IMR-90 (cell line): Measurements from ENCODE around the gene HNRNPAB. TPM values are rescaled to one million over a fixed set of nuclear protein-coding genes. Genes with fewer than 3 reads are reported as not detected.

Source experiments
- ATAC-seq: fragments of 200-7000 bp; cut with Tn5 transposase; 2 replicates; pipeline ENCODE4 v1.9.1; 2020; ENCODE audit warnings: low read depth, mild to moderate bottlenecking, moderate library complexity
- BruUV-seq: library from RNA; stranded (reverse); fragments of 400-500 nt; replicated peaks from 2 replicates; lab custom pipeline; 2021; lab: Mats Ljungman, UMichigan
- CTCF ChIA-PET: fragments of 300-600 bp; formaldehyde crosslinking; extraction: SDS; loops from one replicate; lab custom pipeline; 2021; ENCODE audit warnings: antibody characterized with exemption; lab: Yijun Ruan, JAX
- POLR2A ChIA-PET: fragments of 300-600 bp; sonication (Branson Sonifier 250); formaldehyde crosslinking; loops from one replicate; lab custom pipeline; 2022; ENCODE audit warnings: antibody characterized with exemption; ENCODE audit not compliant: unreplicated experiment; lab: Charles Lee
- DNase-seq: peaks from one replicate; pipeline ENCODE4 v3.0.0; 2013
- H2AFZ ChIP-seq: replicated peaks from 2 replicates; pipeline ENCODE3; 2013; ENCODE audit warnings: low read length, mild to moderate bottlenecking; ENCODE audit not compliant: poor library complexity
- H2AK5ac ChIP-seq: 2 replicates; pipeline ENCODE4 v1.6.1; 2013; ENCODE audit warnings: low read depth, low read length, inconsistent platforms
- H2AK9ac ChIP-seq: replicated peaks from 2 replicates; pipeline ENCODE3; 2013; ENCODE audit warnings: mild to moderate bottlenecking, low read depth, low read length, moderate library complexity; ENCODE audit not compliant: poor library complexity
- H2BK120ac ChIP-seq: 2 replicates; pipeline ENCODE4 v1.6.1; 2013; ENCODE audit warnings: low read depth, low read length, inconsistent platforms
- H2BK15ac ChIP-seq: 3 replicates; pipeline ENCODE4 v1.6.1; 2013; ENCODE audit warnings: low read depth, low read length, inconsistent platforms
- H2BK20ac ChIP-seq: 2 replicates; pipeline ENCODE4 v1.6.1; 2013; ENCODE audit warnings: low read depth, mild to moderate bottlenecking, inconsistent platforms, low read length, moderate library complexity
- H2BK5ac ChIP-seq: 2 replicates; pipeline ENCODE4 v1.6.1; 2013; ENCODE audit warnings: mild to moderate bottlenecking, low read depth, low read length, inconsistent platforms; ENCODE audit not compliant: poor library complexity, severe bottlenecking
- H3K14ac ChIP-seq: replicated peaks from 2 replicates; pipeline ENCODE4 v1.6.1; 2013; ENCODE audit warnings: low read depth, low read length, inconsistent platforms
- H3K18ac ChIP-seq: 2 replicates; pipeline ENCODE4 v1.6.1; 2013; ENCODE audit warnings: low read depth, low read length, control low read depth
- H3K23ac ChIP-seq: 2 replicates; pipeline ENCODE4 v1.6.1; 2013; ENCODE audit warnings: low read depth, low read length, inconsistent platforms
- H3K27ac ChIP-seq: 2 replicates; pipeline ENCODE4 v1.5.1; 2013; ENCODE audit warnings: mild to moderate bottlenecking, control low read depth, low read length; ENCODE audit not compliant: insufficient read depth
- H3K27me3 ChIP-seq: 2 replicates; pipeline ENCODE4 v1.6.1; 2013; ENCODE audit warnings: low read length; ENCODE audit not compliant: control insufficient read depth, insufficient read depth
- H3K36me3 ChIP-seq: 2 replicates; pipeline ENCODE4 v1.6.1; 2013; ENCODE audit warnings: low read length, mixed read lengths; ENCODE audit not compliant: control insufficient read depth, insufficient read depth
- H3K4ac ChIP-seq: 2 replicates; pipeline ENCODE4 v1.6.1; 2013; ENCODE audit warnings: low read depth, low read length, inconsistent platforms
- H3K4me1 ChIP-seq: 2 replicates; pipeline ENCODE4 v1.6.1; 2013; ENCODE audit warnings: low read length, mixed read lengths; ENCODE audit not compliant: control insufficient read depth, insufficient read depth
- H3K4me2 ChIP-seq: 2 replicates; pipeline ENCODE4 v1.6.1; 2013; ENCODE audit warnings: low read depth, mild to moderate bottlenecking, control low read depth, low read length, moderate library complexity
- H3K4me3 ChIP-seq: 2 replicates; pipeline ENCODE4 v1.5.1; 2013; ENCODE audit warnings: low read depth, mild to moderate bottlenecking, control low read depth, low read length, moderate library complexity; ENCODE audit not compliant: insufficient read depth
- H3K56ac ChIP-seq: 2 replicates; pipeline ENCODE4 v1.6.1; 2013; ENCODE audit warnings: low read length, inconsistent platforms; ENCODE audit not compliant: insufficient read depth; ENCODE audit errors: extremely low read depth
- H3K79me1 ChIP-seq, 2 experiments: 2 replicates each; pipeline ENCODE4 v1.6.1; 2013; ENCODE audit warnings: low read length in 2 of 2, inconsistent platforms in 1 of 2, low read depth in 1 of 2
- H3K9ac ChIP-seq: 2 replicates; pipeline ENCODE4 v1.6.1; 2013; ENCODE audit warnings: low read depth, low read length, control low read depth
- H3K9me1 ChIP-seq: 2 replicates; pipeline ENCODE4 v1.6.1; 2013; ENCODE audit warnings: low read length, inconsistent platforms; ENCODE audit not compliant: insufficient read depth
- H3K9me3 ChIP-seq: 2 replicates; pipeline ENCODE4 v1.6.1; 2013; ENCODE audit warnings: low read length; ENCODE audit not compliant: control insufficient read depth, insufficient read depth
- H4K20me1 ChIP-seq: 2 replicates; pipeline ENCODE4 v1.6.1; 2013; ENCODE audit warnings: low read length, inconsistent platforms; ENCODE audit not compliant: insufficient read depth
- H4K5ac ChIP-seq: 2 replicates; pipeline ENCODE4 v1.6.1; 2013; ENCODE audit warnings: mild to moderate bottlenecking, low read depth, low read length, control low read depth
- H4K8ac ChIP-seq, 2 experiments: 2 replicates each; pipeline ENCODE4 v1.6.1; 2013; ENCODE audit warnings: low read depth in 2 of 2, low read length in 2 of 2, control low read depth in 1 of 2, inconsistent platforms in 1 of 2
- H4K91ac ChIP-seq: 2 replicates; pipeline ENCODE4 v1.6.1; 2013; ENCODE audit warnings: low read depth, low read length, inconsistent platforms; ENCODE audit not compliant: insufficient read depth
- BHLHE40 ChIP-seq: fragments of 150-350 bp; IDR thresholded peaks from 2 replicates; pipeline ENCODE4 v1.6.1; 2016; ENCODE audit warnings: mild to moderate bottlenecking, low read depth, low read length
- CEBPB ChIP-seq: IDR thresholded peaks from 2 replicates; pipeline ENCODE4 v1.6.1; 2012; ENCODE audit warnings: low read depth, low read length, improper control_type of control experiment
- CHD1 ChIP-seq: IDR thresholded peaks from 2 replicates; pipeline ENCODE4 v1.6.1; 2012; ENCODE audit warnings: low read depth, low read length, improper control_type of control experiment
- CTCF ChIP-seq: conservative IDR thresholded peaks from 2 replicates; pipeline ENCODE4 v1.5.1; 2012; ENCODE audit warnings: mild to moderate bottlenecking, low read depth, low read length, improper control_type of control experiment
- FOS ChIP-seq: fragments of 150-350 bp; IDR thresholded peaks from 2 replicates; pipeline ENCODE4 v1.6.1; 2016; ENCODE audit warnings: low read depth, low read length
- MAFK ChIP-seq: IDR thresholded peaks from 2 replicates; pipeline ENCODE4 v1.6.1; 2012; ENCODE audit warnings: low read depth, low read length, improper control_type of control experiment
- MAZ ChIP-seq: IDR thresholded peaks from 2 replicates; pipeline ENCODE4 v1.6.1; 2012; ENCODE audit warnings: low read depth, mild to moderate bottlenecking, low read length, improper control_type of control experiment, moderate library complexity, borderline replicate concordance
- MXI1 ChIP-seq: IDR thresholded peaks from 2 replicates; pipeline ENCODE4 v1.6.1; 2012; ENCODE audit warnings: low read depth, mild to moderate bottlenecking, low read length, moderate library complexity, borderline replicate concordance
- NFE2L2 ChIP-seq: fragments of 150-350 bp; IDR thresholded peaks from 2 replicates; pipeline ENCODE4 v1.6.1; 2016; ENCODE audit warnings: low read depth, mild to moderate bottlenecking, low read length
- POLR2A ChIP-seq: IDR thresholded peaks from 2 replicates; pipeline ENCODE4 v1.6.1; 2012; ENCODE audit warnings: mild to moderate bottlenecking, low read depth, low read length
- RCOR1 ChIP-seq: IDR thresholded peaks from 2 replicates; pipeline ENCODE4 v1.6.1; 2012; ENCODE audit warnings: mild to moderate bottlenecking, low read length, improper control_type of control experiment; ENCODE audit not compliant: insufficient replicate concordance
- RFX5 ChIP-seq: IDR thresholded peaks from 2 replicates; pipeline ENCODE4 v1.8.0; 2012; ENCODE audit warnings: low read depth, mild to moderate bottlenecking, low read length, moderate library complexity
- SMC3 ChIP-seq: fragments of 150-350 bp; IDR thresholded peaks from 2 replicates; pipeline ENCODE4 v1.6.1; 2016; ENCODE audit warnings: low read depth, mild to moderate bottlenecking, antibody characterized with exemption, low read length, moderate library complexity
- USF2 ChIP-seq: fragments of 150-350 bp; IDR thresholded peaks from 2 replicates; pipeline ENCODE4 v1.6.1; 2017; ENCODE audit warnings: mild to moderate bottlenecking, antibody characterized with exemption, low read length, low read depth
- WGBS, 2 experiments: methylation state at CpG; one replicate each; pipeline versions ENCODE4 v1.1.5 to v1.1.7; 2013; ENCODE audit warnings: missing lambda C conversion rate in 2 of 2; ENCODE audit not compliant: insufficient read length in 1 of 2; ENCODE audit errors: extremely low coverage in 2 of 2; 5-methylcytosine and 5-hydroxymethylcytosine counted together
- dilution Hi-C: fragments of 300-500 bp; cut with HindIII; formaldehyde crosslinking; loops from one replicate; pipeline ENCODE4 v1.14.3; 2018; ENCODE audit warnings: low sequenced_read_pairs; ENCODE audit not compliant: unreplicated experiment
- in situ Hi-C: fragments of 300-500 bp; cut with MboI; formaldehyde crosslinking; loops from 3 replicates; pipeline ENCODE4 v1.14.3; 2019; ENCODE audit warnings: low sequenced_read_pairs, inconsistent platforms, mixed read lengths
- intact Hi-C: fragments of 100-400 bp; cut with micrococcal nuclease; formaldehyde crosslinking; loops from 2 replicates; pipeline ENCODE4 v1.10.0; 2022
- polyA plus RNA-seq, 3 experiments: library from polyadenylated mRNA; depleted of rRNA; stranded (reverse); fragments of >200 nt; gene quantifications; 2 replicates each; pipeline ENCODE4 v1.2.3, GENCODE V29; 2012; ENCODE audit warnings: low replicate concordance in 1 of 3
- total RNA-seq: library from RNA; depleted of rRNA; stranded (reverse); fragments of >200 nt; gene quantifications from 2 replicates; pipeline ENCODE4 v1.2.3, GENCODE V29; 2012

HNRNPAB gene
- total and polyA plus RNA-seq, 2 of the 4 experiments (the other 2 are of a cell fraction): 32.1 to 128 TPM

- 61% methylated on average over 8 of the region's 27 CpGs; no CpG with 5 or more reads in 1 of the 2 experiments for WGBS, 2 experiments
These were observed 17.3 kb upstream of the HNRNPAB start, which contains the start of gene GMCL2 for GRCh38 chr5:178187014-178187413. Gene GMCL2, minus strand, starts transcription at chr5:178187371. Its CDS starts 72 bp downstream, at chr5:178187299.

More at GRCh38 chr5:178187014-178187413, 17.3 kb upstream of the HNRNPAB start, which contains the start of gene GMCL2:
- no TSS peak for BruUV-seq
- Histone ChIP-seq H3K36me3 (no peaks in the 10 kb centered on the region), H2AFZ (peak within 1 kb of the TSS; percentile 47), H2BK15ac (no peak within 1 kb of the TSS), H4K91ac (no peak within 1 kb of the TSS), H3K9ac (no peak within 1 kb of the TSS; the same call in none of the 2 replicates), H3K23ac (no peak within 1 kb of the TSS), H4K20me1 (no peaks in the 10 kb centered on the region), H3K18ac (no peak within 1 kb of the TSS), H3K9me3 (no peaks in the 10 kb centered on the region), H2BK5ac (no peak within 1 kb of the TSS), H3K56ac (no peak within 1 kb of the TSS), H4K8ac (peak within 1 kb of the TSS in 1 of 2 experiments; percentile 63; a peak in 1 of 4 replicates), H3K4me1 (peaks cover 5% of the 10 kb centered on the region), H3K27ac (peak within 1 kb of the TSS; percentile 44; the same call in 1 of the 2 replicates), H3K27me3 (no peaks in the 10 kb centered on the region), H3K4me3 (no peak within 1 kb of the TSS), H3K79me1 (no peaks in the 10 kb centered on the region), H2AK9ac (no peak within 1 kb of the TSS), H2AK5ac (no peak within 1 kb of the TSS), H2BK20ac (no peak within 1 kb of the TSS), H3K14ac (no peak within 1 kb of the TSS), H3K9me1 (no peaks in the 10 kb centered on the region), H3K4me2 (peak within 1 kb of the TSS; percentile 91), H4K5ac (no peak within 1 kb of the TSS; the same call in 1 of the 2 replicates), H2BK120ac (no peak within 1 kb of the TSS), H3K4ac (no peak within 1 kb of the TSS)
- DNase-seq (no peak), ATAC-seq (peak; percentile 40)
- POLR2A ChIA-PET: no interaction called here
- TF ChIP-seq CEBPB (no peak), MXI1 (no peak), SMC3 (no peak), MAZ (no peak), RFX5 (no peak), FOS (no peak), RCOR1 (no peak), CHD1 (no peak), USF2 (no peak), MAFK (no peak), BHLHE40 (no peak), POLR2A (no peak), NFE2L2 (no peak), CTCF (no peak)
- in situ Hi-C loops: no loop called here
- CTCF ChIA-PET: no interaction called here
- dilution Hi-C loops: no loop called here
- intact Hi-C loops: no loop called here
